Measurements from ENCODE around the gene ANLN.
"Not testable (repeated sequence)": the region's sequence is repeated elsewhere in the genome, so short reads cannot be mapped to it uniquely, and the experiment has no call there.

ANLN gene

DNA sequence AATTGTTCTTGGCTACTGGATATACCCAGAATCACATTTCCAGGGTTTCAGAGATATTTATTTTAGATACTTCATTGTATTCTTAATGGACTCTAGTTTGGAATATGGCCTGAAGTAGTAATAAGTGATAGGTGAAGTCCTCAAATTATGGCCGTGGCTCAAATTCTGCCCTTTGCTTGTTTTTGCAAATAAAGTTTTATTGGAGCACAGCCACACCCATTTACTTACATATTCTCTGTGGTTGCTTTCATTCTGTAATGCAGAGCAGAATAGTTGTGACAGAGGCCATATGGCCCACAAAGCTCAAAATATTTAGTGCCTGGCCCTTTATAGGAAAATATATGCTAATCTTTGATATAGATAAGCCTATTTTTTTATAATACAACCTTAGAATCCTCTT is 19.5 kb downstream of the ANLN start:
- no peak for DNase-seq

DNA sequence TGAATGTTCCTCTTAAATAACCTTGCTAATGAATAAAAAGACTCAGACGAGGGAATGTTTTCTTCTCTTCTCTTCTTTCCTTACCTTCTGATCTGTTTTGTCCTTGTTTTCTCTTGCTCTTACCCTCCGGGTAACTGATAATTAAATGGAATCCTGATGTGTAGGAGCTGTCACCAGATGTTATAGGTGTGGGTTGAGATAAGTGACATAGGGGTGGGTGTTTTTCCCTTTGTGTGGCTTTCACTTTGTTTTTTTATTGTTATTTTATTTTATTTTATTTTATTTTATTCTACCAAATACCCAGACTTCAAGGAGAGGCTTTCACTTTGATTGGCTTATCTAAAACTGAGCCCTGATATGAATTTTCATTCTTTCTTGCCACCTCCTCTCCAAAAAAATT is 25.5 kb downstream of the ANLN start:
- DNase-seq = no peak

DNA sequence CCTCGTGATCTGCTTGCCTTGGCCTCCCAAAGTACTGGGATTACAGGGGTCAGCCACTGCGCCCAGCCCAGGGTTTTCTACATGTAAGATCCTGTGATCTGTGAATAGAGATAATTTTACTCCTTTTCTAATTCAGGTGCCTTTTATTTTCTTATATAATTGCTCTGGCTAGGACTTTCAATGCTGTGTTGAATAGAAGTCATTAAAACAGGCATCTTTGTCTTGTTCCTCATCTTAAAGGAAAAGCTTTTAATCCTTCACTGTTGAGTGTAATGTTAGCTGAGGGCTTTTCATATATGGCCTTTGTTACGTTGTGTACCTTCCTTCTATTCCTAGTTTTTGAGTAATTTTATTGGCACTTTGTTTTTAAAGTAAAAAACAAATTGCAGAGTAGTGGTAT is 26.6 kb downstream of the ANLN start:
- no peak for DNase-seq

DNA sequence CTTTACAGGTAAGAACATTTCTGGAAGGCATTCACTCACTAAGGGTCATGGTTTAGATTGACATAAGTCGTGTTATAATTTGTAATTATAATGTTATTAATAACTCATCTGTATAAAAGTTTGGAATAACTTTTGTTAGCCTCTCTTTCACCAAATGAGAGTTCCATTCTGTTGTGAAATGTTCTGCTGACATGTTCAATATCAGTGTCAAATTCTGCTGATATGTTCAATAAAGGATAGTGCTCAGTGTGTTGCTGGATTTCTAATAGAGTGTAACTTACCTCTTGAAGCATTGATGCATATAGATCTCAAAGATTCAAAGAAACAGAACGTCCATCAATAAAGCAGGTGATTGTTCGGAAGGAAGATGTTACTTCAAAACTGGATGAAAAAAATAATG is 30.6 kb downstream of the ANLN start:
- no peak for DNase-seq

DNA sequence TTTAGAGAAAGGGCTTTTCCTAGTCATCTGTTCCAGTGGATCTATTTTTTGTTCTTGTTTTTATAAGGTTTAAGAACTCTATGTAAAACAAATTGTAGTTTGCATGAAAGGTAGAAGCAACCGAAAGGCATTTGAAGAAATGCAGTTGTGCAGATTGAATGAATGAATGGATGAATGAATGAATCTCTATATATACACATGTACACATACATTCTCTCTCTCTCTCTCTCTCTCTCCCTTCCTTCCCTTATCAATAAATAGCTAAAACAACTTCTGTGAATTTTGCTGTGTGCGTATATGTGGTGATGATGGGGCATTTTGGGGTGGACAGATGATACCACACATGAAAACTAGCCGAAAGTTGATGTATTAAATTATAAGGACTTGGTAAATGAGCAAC is 32.4 kb downstream of the ANLN start:
- no peak for DNase-seq

DNA sequence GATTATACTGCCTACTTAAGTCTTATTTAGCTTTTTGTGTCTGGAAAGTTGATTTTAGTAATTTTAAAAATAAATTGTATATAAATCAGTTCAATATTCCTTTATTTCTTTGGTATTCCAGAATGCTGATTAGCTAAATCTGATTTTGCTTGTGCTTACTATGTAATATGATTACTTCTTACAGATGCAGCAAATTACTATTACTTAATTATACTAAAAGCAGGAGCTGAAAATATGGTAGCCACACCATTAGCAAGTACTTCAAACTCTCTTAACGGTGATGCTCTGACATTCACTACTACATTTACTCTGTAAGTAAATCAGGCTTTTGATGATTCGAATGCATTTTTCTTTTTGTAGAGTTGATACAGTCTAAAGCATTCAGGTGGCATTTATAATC is 34.0 kb downstream of the ANLN start:
- no peak for DNase-seq

DNA sequence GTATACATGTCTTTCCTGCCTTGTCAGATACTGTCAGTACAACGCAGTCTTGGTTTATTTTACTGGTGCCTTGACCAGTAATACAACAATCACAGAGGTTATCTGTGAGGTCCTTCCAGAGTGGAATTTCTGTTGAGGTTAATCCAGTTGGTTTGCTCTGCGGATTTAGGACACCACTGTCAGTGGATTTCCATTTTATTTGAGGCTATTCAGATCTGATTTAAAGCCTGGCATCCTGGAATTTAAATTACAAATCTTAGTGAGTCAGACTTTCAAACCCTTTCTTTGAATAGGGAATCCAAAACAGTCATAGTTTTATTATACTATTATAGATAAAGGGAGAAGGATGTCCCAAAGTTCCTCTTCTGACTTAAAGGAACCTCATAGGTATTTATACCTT is 40.5 kb downstream of the ANLN start:
- no peak for DNase-seq

DNA sequence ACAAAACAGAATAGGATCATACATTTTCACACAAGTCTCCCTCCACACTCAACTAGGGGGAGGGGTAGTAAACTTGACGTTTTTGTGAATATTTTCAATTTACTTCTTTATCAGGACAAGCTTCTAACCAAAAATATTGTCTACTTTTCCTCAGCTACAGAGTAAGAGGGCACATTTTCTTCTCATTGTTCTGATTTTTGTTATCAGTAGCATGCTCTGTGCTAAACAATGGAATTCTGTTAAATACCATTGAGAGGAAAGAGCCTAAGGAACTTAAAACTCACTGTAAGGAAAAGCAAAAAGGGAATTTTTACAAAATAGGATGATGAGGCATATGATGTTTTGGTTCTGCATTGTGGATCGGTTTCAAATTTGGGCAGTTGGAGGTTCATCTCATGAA is 41.2 kb downstream of the ANLN start:
- no peak for DNase-seq

DNA sequence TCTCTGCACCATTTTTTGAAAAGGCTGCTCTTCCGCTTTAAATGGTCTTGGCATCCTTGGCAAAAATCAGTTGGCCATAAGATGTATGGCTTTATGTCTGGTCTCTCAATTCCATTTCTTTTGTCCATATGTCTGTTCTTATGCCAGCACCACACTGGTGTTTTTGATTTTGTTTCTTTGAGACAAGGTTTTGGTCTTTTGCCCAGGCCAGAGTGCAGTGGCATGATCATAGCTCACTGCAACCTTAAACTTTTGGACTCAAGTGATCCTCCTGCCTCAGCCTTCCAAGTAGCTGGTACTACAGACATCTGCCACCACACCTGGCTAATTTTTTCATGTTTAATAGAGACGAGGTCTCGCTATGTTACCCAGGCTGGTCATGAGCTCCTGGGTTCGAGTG is 48.5 kb downstream of the ANLN start:
- DNase-seq = no peak

DNA sequence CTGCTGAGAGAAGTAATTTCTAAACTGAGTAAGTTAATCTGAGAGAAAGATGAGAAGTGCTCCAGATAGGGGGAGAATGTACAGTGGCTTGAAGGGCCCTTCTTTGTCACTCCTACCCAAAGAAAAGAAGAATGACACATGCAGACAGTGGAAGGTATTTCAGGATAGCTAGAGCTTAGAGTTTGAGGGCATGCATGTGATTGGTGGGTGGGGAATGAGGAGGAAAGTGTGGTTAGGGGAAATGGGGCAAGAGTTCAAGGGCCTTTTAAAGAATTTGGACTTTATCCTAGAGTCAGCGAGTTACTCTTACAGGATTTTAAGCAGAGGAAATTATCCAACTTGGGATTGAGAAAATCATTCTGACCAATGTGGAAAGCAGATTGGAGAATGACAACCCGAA is 50.0 kb downstream of the ANLN start:
- DNase-seq = no peak

DNA sequence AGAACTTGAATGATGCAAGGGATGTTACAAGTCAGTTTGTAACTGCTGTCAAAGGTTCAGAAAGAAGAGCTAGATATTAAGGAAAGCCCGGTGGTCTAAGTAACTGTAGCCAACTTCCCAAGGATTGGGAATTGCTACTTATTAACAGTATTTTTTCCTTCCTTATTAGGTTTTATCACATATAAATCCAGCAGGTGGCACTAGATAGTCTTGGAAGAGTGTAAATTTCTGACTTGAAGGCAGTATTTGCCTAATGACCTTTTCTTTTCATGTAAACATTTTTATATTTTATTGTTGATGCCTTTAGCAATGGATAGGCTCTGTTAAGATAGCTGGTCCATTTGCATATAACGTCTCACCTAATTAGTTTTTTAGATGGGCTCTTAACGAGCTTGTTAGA is 51.2 kb downstream of the ANLN start:
- no peak for DNase-seq

DNA sequence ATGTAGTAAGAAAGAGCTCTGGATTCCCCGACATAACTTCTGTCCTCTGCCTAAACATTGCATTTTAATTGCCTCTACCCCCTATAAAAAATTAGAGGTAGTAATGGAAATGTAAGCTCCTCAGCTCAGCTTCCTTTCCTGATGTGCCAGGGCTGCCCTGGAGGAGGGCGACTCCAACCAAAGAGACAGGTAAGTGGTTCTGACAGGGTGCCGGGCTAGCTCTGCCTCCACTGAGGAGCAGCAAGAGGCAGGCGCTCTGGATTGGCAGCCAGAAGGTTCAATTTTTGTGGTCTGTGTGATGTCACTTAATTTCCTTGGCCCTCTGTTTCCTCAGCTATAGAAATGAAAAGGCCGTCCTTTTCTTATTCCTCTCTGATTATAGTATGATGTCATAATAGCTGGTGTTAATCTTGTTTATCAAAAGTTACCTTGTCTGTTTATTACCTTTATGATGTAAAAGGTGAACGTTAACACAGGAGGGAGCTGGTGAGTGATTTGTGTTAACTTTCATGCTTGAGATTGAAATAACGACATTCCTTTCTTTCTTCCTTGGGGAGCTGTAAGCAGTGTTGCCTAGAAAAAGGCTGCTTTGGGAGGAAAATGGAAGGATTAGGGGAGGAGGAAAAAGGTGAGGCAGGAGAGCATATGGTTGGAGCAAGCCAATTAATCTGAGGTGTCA is 51.8 kb downstream of the ANLN start:
- no peak for DNase-seq

DNA sequence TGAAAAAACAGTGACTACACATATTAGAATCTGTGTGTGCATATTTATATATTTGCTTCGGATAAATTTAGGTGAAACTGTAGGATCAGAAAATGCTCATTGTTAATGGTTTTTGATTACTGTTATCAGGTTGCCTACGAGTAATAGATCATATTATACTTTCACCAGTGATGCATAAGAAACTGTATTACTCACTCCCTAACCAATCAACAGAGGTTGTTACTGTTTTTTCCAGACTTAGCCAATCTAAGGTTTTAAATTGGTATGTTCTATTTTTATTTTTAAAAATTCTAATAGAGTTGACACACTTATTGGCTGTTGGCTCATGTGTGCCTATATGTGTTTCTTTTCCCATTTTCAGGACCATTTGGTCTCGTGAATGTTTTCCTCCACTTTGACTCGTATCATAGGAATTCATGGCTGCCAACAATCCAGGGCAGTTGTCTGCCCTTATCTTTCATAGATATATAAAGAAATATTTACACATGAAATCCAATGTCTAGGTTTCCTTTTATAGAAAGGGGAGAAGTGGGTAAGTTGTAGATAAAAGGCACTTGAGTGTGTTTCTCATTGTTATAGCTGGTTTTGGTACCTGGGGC is 59.2 kb downstream of the ANLN start:
- no peak for DNase-seq

DNA sequence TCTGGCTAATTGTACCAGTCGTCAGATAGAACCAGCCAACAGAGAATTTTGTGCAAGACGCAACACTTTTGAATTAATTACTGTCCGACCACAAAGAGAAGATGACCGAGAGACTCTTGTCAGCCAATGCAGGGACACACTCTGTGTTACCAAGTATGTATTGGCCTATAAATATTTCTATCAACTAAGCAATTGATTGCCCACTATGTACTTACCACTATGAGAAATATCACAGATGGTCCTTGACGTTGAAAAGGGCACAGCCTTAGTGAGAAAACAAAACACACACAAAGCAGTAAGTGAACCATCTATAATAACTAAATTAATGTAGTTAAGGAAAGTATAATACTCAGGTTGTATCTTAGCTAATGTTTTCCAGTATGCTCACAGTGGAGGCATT is 60.0 kb downstream of the ANLN start:
- DNase-seq = no peak

DNA sequence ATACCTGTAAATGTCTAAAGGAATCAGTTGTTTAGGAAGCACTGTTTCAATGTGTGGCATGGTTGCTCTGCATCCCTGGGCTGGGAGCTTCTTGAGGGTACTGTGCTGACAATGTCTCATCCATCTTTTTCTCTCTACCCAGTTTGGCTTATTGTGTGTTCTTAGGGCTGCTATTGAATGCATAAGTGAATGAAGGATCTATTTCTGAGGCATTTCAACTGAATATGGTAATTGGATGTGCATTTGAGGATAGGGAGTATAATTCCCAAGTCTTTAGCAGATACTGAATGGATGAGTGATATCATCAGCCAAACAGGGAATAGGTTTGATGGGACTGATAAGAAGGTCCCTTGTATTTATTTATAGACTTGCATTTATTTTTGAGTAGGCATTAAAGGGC is 64.1 kb downstream of the ANLN start:
- no peak for DNase-seq

DNA sequence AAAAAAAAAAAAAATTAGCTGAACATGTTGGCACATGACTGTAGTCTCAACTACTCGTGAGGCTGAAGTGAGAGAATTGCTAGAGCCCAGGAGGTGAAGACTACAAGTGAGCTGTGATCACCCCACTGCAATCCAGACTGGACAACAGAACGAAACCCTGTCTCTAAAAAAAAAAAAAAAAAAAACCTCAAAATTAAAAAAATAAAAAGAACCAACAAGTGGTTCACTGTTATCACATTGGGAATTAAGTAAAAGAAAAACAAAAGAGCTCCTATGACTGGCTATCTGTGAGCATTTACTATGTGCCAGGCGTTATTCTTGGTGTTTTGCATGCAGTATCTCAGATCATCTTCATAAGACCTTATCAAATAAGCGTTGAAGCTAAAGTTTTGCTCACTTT is 66.0 kb downstream of the ANLN start:
- no peak for DNase-seq

DNA sequence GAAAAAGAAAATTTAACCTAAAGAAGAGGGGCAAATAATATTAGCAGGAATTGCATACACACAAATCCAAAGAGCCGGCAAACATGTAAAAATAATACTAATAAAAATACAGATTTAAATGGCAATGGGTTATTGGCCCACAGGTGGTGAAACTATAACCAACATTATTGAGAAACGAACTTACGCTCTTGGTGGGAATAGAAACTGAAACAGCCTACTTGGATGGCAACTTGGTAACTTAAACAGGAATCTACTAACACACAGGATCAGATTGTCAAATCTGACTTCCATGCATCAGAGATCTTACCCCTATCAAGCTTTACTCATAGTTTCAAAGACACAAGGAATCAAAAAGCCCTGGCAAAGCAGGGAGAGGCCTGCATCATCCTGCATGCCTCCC is 66.5 kb downstream of the ANLN start:
- no peak for DNase-seq

DNA sequence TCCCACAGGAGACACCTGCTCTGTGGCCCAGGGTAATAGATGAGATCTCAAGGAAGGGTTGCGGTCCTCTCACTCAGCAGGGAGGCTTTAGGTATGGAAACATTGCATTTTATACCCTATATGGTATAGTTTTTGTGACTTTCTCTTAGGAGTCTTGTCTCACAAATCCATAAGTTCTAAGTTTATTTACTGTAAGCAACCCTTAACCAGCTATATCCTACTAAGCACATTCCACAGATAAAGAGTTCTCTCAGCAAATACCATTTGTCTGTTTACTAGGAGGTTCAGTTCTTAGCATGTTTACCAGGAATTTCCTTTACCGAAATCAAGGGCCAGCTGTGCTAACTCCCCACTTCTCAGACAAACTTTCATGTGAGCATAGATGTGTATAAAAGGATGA is 66.9 kb downstream of the ANLN start:
- DNase-seq = no peak

DNA sequence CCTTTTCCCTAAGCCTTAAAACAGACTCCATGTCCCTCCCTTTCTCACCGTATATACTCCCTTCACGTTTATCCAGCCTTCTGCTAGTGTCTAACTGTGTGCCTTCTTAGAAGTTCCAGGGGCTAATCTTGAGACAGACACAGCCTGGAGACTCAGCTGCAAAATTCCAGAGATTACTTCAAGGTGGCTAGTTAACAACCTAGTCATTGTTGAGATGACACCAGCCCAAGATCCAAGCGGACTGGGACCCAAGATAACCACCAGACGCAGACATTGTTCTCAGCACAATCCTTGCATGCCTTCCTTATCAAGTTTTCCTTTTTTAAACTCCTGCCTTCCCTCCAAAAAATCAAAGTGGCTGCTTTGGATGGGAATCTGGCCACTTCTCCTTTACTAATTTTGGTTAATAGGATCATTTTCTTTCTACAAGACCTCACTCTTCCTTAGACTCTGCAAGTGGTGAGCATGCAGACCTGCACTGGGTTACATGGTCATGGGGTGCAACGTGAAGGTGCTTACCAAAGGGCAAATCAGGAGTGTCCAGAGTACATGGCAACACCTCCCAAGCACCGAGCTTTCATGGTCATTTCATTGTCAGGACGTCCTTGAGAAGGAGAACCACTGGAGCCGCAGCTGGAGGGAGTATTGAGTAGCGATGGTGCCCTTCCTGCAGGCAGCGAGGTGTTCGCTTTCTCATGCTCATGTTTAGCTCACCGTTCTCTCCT is 69.7 kb downstream of the ANLN start:
- no peak for DNase-seq

DNA sequence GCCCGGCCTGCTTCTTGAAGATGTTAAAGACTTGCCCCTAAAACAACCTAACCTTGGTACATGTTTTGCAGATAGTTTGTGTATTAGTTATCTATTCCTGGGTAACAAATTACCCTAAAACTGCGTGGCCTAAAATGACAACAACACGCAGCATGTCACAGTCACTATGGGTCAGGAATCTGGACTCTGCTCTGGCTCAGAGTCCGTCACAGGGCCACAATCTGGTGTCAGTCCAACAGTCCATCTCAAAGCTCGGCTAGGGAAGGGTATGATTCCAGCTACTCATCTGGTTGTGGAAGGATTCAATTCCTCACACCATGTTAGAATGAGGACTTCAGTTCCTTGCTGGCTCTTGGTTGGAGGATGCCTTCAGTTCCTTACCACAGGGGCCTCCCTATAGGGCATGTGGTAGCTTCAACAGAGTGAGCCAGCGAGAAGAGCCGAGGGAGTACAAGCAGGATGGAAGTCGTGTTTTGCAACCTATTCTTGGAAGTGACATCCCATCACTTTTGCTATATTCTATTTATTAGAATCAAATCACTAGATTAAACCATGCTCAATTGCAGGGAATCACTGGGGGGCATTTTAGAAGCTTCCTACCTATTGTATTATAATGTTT is 71.3 kb downstream of the ANLN start:
- no peak for DNase-seq

DNA sequence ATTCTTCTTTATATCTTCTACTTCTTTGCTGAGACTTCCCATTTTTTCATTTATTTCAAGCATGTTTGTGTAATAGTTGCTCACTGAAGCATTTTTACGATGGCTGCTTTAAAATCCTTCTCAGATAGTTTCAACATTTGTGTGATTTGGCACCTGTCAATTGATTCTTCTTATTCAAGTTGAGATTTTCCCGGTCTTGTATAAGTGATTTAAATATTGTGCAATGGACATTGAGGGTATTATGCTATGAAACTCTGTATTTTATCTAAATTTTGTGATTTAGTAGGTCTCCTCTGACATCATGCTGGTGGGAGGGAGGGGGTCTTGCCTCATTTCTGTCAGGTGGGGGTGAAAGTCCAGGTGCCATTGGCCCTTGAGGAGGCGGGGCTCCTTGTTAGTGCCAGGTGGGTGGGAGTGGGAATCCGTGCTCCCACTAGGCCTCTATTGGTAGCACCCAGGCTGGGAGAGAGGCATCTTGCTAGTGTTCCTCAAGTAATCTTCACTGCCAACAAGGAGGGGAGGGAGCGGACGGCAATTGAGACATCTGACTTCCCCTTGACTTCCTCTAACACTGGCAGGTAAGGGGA is 73.0 kb downstream of the ANLN start:
- DNase-seq = no peak

DNA sequence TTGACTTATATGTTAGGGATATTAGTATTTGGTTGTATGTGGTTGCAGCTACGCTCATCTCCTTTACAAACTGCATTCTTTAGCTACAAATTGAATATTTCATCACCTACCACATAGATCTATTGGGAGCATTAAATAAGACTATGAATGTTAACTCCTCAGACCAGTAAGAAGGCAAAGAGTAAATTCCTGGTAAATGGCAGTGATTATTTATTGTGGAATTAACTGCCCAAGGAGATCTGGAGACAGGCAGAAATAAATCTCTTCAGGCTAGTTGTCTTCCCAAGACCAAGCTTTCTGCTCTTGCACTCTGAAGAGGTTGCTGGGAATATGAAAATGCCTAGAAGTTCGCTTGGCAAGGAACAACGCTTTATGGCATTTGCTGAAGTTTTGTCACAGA is 74.6 kb downstream of the ANLN start:
- no peak for DNase-seq

DNA sequence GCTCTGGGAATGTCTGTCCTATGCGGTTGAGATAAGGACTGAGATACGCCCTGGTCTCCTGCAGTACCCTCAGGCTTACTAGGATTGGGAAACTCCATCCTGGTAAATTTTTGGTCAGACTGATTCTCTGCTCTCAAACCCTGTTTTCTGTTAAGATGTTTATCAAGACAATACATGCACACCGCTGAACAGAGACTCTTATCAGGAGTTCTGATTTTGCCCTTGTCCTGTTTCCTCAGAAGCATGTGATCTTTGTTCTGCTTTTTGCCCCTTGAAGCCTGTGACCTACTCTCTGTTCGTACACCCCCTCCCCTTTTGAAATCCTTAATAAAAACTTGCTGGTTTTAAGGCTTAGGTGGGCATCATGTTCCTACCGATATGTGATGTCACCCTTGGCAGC is 76.3 kb downstream of the ANLN start:
- not testable (repeated sequence) for DNase-seq

Data from CD4-positive, alpha-beta T cell treated with Interleukin-6 for 4 hours (primary cell).